Activated effector memory CD4-positive, alpha-beta T cell treated with Interleukin-2 at 50 U/mL for 16 hours (primary cell): ENCODE measurements around the gene ZFYVE19.
"Not testable (repeated sequence)": the region's sequence is repeated elsewhere in the genome, so short reads cannot be mapped to it uniquely, and the experiment has no call there.

ENCODE experiments used
- DNase-seq: peaks from one replicate; pipeline ENCODE4 v3.0.0-alpha.2; 2020

The ZFYVE19 gene

DNA sequence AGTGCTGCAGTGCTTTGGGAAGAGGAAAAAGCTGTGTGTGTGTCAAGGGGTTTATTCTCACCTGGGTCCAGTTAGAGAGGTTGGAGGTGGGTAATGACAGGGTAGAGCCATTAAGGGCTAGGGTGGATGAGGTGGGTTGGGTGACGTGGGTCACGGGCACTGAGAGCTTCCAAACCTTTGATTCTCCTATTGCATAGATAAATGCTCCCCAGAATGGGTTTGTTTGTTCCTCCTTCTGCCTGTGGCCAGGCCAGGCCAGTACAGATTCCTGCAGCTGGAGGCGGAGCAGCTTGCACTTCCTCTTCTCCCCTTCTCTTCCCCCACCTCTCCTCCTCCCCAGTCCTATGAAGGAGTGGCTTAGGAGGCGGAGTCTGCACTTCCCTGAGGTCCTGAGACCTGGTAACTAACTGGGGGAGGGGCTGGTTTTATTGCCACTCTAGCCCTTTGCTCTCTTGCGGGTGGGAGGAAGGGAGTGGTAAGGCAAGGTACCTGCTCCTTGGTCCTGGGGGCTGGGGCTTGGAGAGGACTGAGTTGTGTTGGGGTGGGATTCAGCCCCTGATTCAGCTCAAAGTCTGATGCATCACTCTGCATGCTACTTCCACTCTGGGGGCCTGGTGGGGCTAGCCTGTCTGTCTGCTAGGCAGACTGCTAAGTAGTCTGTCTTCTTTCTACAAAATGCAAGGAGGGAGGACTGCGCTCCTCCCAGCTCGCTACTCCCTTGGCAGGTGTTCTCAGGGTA, 40.5 kb downstream of the ZFYVE19 start:
- DNase-seq: no peak

DNA sequence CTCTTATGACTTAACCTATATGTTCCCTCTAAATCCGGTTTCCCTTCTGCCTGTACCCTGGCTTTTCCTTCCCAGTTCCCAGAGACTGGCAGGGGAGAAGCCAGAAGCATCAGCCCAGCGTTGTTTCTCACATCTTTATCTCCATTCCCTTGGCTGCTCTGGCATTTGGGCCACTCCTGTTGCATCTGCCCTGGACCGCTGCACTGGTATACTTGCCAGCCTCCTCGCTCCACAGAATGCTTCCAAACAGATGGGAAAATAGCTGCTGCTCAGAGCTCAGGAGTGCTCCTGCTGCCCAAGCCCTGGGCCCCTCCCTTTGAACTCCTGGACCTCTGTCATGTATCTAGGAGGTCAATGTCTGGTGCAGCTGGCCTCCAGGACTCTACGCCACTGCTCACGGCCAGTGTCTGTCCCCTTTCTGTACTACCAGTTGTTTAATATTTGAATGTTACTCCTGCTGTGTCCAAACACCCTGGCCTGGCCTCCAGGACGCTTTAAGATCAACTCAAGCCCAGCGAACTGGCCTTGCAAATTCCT, 43.8 kb downstream of the ZFYVE19 start:
- no peak for DNase-seq

GRCh38 chr15:40852529-40852928, 45.6 kb downstream of the ZFYVE19 start:
- DNase-seq: no peak

GRCh38 chr15:40853241-40853890, 46.5 kb downstream of the ZFYVE19 start:
- DNase-seq: no peak

DNA sequence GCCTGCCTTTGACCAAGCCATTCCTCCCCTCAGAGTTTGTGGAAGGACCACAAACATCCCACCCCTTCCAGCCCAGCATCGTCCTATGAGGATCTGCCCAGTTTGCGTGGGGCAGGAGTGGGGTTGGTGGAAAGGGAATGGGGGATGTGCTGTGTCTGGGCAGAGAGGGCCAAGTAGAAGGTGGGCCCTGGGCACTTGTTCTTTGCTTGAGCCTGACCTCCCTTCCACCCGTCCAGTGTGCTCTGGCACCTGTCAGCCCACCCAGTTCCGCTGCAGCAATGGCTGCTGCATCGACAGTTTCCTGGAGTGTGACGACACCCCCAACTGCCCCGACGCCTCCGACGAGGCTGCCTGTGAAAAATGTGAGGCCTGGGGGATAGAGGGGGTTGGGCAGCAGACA, 47.3 kb downstream of the ZFYVE19 start:
- DNase-seq: no peak

- no peak for DNase-seq
Observed at GRCh38 chr15:40855706-40856234, 48.9 kb downstream of the ZFYVE19 start.

DNA sequence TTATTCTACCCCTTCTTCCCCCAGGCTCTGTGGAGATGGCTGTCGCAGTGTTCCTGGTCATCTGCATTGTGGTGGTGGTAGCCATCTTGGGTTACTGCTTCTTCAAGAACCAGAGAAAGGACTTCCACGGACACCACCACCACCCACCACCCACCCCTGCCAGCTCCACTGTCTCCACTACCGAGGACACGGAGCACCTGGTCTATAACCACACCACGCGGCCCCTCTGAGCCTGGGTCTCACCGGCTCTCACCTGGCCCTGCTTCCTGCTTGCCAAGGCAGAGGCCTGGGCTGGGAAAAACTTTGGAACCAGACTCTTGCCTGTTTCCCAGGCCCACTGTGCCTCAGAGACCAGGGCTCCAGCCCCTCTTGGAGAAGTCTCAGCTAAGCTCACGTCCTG, 49.9 kb downstream of the ZFYVE19 start:
- no peak for DNase-seq

DNA sequence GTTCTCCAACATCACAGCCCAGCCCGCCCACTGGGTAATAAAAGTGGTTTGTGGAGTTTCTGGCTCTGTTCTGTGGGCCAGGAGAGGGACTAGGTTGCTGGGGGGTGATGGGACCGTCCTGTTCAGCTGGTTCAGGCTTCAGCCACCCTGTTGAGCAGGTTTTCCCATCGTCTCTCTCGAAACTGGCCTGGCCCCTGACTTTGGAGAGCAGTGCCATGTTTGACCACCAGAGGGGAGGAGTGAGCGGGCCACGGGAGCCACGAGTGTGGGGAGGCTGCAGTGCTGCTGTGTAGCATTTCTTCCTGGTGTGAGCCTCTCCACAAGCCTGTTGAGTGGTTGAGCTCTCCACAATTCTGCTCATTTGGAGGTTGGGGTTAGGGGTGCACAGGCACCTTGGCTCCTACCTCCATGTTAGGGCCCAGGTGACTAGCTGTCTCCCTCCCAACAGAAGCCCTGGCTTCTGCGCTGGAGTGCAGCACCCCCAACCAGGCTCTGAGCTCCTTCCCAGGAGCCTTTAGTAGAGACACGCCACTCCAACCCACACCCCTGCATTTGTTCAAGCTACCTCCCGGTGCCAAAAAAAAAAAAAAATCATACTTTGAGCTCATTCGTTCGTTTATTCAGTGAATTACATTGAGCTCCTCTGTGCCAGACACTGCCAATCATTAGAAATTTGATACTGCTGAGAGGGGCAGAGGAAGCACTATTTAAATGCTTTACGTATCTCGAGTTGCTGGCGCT, 50.9 kb downstream of the ZFYVE19 start:
- peak; percentile 69 for DNase-seq

- no peak for DNase-seq
Observed at GRCh38 chr15:40858706-40859105, 51.8 kb downstream of the ZFYVE19 start.

GRCh38 chr15:40859206-40859851, 52.4 kb downstream of the ZFYVE19 start:
- peak; percentile 64 for DNase-seq

DNA sequence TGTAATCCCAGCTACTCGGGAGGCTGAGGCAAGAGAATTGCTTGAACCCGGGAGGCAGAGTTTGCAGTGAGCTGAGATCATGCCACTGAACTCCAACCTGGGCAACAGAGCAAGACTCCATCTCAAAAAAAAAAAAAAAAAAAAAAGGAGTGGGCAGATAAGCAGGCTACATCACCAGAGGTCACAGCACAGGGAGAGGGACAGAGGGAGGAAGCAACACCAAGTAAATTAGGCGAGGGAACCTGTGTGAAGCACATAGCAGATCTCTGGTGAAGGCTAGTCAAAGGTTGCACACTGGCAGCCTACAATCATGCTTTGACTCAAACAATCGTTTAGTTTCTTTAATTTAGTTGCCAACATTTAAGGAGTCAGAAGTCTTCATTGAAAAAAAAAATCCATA, 54.3 kb downstream of the ZFYVE19 start:
- DNase-seq: not testable (repeated sequence)

DNA sequence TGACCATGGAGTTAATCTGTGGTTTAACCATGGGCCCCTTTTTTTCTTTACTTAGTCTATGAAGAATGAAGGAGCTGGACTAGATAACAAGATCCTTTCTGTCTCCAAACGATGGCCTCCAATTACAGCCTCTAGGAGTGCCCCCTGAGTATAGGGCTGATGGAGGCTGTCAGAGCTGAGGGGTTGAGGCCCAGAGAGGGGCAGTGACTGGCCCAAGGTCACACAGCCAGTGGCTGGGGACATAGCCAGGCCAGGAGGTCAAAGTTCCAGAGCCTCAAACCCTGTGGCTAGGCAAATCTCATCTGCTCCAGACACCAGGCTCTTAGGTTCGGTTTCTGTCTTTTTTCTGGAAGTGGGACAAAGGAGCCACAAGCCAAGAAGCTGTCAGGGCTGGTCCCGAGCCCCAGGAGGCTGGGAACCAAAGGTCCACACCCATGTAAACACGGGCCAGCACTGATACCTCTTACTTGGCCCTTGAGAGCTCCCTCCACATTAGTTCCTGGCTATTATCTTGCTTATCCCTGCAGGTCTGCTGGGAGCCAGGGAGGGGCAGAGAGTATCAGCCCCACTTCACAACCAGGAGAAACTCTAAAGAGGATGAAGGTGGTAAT, 56.9 kb downstream of the ZFYVE19 start:
- DNase-seq: no peak
